Measurements from ENCODE around the gene RANBP1.

The RANBP1 gene

DNA sequence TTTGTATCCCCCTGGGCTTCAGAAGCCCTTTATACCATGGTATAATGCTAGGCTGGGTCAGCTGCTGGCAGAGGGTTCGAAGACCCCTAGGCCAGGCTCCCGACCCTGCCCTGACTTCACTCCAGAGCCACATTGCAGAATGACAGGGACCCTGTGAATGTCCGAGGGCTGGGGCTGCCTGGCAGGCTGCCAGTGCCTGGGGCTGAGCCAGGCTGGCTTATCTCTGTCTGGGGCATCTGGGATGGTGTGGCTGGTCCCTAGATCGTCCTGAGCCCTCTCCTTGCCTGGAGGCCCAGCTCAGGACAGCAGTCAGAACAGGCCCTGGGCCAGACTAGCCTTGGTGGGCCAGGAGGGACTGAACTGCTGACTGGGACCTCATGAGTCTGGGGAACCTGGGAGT is 19.4 kb downstream of the RANBP1 start:
- DNase-seq (ENCODE audit: low read depth in 2 of 2): no peak
- TF ChIP-seq, protein P1, sequence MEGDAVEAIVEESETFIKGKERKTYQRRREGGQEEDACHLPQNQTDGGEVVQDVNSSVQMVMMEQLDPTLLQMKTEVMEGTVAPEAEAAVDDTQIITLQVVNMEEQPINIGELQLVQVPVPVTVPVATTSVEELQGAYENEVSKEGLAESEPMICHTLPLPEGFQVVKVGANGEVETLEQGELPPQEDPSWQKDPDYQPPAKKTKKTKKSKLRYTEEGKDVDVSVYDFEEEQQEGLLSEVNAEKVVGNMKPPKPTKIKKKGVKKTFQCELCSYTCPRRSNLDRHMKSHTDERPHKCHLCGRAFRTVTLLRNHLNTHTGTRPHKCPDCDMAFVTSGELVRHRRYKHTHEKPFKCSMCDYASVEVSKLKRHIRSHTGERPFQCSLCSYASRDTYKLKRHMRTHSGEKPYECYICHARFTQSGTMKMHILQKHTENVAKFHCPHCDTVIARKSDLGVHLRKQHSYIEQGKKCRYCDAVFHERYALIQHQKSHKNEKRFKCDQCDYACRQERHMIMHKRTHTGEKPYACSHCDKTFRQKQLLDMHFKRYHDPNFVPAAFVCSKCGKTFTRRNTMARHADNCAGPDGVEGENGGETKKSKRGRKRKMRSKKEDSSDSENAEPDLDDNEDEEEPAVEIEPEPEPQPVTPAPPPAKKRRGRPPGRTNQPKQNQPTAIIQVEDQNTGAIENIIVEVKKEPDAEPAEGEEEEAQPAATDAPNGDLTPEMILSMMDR (IDR thresholded peaks at IDR 0.05; ENCODE audit: low read depth, low read length): no peak
- no peak overlapping the region for H3K4me3 ChIP-seq (replicated peaks in 1 of 2; ENCODE audit: low read depth in 2 of 2, low read length in 2 of 2)

DNA sequence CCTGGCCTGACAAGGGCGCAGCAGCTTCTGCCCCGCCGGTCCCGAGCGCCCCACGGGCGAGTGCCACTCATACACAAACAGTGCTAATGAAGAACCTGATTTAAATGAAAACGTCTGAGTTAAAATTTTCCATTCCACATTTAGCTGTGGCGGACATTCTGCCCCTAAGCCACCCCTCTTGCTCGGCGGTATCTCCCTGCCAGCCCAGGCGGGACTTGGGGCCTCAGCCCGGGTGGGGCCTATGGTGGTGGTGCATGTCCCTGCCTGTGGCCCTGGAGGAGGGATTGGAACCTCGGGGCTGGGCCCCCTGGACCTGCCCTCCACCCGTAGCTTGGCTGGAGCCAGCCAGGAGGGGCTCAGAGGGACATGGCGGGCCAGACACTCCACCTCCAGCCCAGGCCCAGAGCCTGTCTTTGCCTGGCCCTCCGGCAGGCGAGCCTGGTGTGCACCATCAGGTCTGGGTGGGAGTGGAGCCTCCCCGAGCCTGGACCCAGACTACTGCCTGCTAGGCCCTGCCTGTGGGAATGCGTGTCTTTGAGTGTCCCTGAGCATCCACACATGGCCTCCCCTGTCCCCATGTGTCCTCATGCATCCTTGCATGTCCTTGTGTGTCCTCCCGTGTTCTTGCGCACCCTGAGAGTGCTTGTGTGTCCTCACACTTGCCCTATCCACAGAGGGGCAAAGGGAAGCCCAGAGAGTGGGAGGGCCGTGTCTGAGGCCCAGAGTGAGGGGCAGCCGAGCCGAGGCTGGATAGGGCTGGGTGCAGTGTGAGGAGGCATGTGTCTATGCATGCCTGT is 20.1 kb downstream of the RANBP1 start:
- H3K4me3 ChIP-seq (replicated peaks in 1 of 2; ENCODE audit: low read depth in 2 of 2, low read length in 2 of 2): no peak overlapping the region
- no peak for DNase-seq (ENCODE audit: low read depth in 2 of 2)
- TF ChIP-seq, protein P1 (IDR thresholded peaks at IDR 0.05; ENCODE audit: low read depth, low read length): no peak

GRCh38 chr22:20136603-20136873 is 20.6 kb downstream of the RANBP1 start:
- TF ChIP-seq, protein P1 (IDR thresholded peaks at IDR 0.05; ENCODE audit: low read depth, low read length): no peak
- no peak for DNase-seq (ENCODE audit: low read depth in 2 of 2)
- H3K4me3 ChIP-seq (replicated peaks in 1 of 2; ENCODE audit: low read depth in 2 of 2, low read length in 2 of 2): no peak overlapping the region

DNA sequence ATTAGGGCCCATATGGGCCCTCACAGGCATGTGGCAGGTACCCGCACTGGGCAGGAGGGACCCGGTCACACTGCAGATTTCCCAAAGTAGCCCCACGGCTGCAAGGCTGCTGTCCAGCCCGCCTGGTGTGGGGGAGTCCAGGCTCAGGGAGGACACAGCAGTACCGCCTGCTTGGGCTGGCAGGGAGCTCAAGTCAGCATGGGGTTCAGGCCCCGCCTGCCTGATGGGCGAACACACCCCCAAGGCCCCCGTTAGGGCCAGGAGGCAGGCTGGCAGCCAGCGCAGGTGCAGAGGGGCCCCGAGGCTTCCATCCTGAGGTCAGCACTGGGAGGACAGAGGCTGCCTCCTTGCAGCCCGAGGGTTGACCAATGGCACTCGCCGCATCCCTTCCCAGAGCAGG is 21.2 kb downstream of the RANBP1 start:
- TF ChIP-seq, protein P1 (IDR thresholded peaks at IDR 0.05; ENCODE audit: low read depth, low read length): no peak
- H3K4me3 ChIP-seq (replicated peaks in 1 of 2; ENCODE audit: low read depth in 2 of 2, low read length in 2 of 2): no peak overlapping the region
- DNase-seq (ENCODE audit: low read depth in 2 of 2): no peak

DNA sequence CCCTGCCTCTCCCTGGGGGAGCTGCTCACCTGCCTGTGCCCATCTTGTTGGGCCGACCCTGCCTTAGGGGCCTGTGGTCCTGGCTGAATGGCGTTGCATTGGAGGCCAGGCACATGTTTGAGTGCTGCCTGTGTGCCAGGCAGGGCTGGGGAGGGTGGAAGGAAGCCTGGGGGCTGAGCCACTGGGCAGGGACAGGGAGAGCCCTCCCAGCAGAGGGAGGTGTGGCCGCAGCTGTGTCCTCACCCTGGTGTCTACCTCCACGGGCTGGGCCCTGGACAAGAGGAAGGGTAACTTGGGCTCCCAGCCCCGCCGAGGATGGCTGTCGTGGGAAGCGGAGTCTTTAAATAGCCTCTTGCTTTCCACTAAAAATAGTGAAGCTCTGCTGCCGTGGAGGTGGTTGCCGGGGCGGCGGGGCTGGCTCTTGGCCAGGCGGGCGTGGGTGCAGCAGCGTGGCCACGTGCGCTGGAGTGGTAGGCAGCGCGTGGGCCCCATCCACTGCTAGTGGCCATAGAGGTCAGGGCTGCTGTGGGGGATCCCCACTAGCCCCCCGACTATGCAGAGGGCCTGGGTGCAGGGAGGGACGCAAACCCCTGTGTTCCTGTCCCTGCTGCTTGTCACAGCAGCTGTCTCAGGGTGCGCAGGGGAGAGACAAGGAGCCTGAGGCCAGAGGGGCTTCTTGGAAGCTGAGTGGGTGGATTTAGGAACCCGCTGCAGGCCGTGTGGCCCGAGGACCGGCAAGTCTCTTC is 21.9 kb downstream of the RANBP1 start:
- TF ChIP-seq, protein P1 (IDR thresholded peaks at IDR 0.05; ENCODE audit: low read depth, low read length): no peak

GRCh38 chr22:20138417-20138738 is 22.5 kb downstream of the RANBP1 start:
- TF ChIP-seq, protein P1 (IDR thresholded peaks at IDR 0.05; ENCODE audit: low read depth, low read length): no peak
- DNase-seq (ENCODE audit: low read depth in 2 of 2): no peak
- H3K4me3 ChIP-seq (replicated peaks in 1 of 2; ENCODE audit: low read depth in 2 of 2, low read length in 2 of 2): no peak overlapping the region

More for the DNA sequence above, 21.9 kb downstream of the RANBP1 start:
- no peak for DNase-seq (ENCODE audit: low read depth in 2 of 2)
- H3K4me3 ChIP-seq (replicated peaks in 1 of 2; ENCODE audit: low read depth in 2 of 2, low read length in 2 of 2): no peak overlapping the region
